ENCODE data around the gene IP6K1.

The IP6K1 gene

DNA sequence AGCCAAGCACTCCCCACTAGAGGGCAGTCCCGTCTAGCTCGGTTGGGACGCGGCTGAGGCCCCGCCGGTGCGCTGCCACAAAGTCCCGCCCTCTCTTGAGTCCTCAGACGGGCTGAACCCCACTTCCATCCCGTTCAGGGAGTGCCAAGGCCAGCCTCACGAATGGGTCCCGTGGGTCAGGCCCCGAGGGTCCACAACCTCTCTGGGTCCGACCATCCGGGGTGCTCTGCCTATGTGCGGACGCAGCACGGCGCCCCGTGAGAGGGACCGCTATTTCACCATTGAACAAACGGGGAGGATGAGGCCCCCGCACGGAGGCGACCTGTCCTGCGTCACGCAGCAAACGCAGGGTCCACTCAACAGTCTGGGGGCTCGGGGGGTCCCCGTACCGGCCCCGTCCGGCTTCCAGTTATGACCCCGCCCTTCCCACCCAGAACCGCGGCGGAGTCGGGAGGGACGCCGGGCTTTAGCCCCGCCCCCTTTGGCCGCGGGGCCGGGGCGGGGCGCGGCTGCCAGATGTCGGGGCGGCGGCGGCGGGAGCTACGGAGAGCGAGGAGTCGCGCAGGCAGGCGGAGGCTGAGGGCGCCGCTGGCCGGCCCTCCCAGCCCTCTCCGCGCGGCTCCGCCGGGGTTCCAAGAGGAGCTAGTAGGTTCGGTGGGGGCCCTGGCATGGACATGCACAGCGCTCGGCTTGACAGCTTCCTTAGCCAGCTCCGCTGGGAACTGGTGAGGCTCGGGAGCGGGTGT lies 16.6 kb upstream of the IP6K1 start, which contains the start of gene INKA1 (continued):
- TF ChIP-seq, protein P1, sequence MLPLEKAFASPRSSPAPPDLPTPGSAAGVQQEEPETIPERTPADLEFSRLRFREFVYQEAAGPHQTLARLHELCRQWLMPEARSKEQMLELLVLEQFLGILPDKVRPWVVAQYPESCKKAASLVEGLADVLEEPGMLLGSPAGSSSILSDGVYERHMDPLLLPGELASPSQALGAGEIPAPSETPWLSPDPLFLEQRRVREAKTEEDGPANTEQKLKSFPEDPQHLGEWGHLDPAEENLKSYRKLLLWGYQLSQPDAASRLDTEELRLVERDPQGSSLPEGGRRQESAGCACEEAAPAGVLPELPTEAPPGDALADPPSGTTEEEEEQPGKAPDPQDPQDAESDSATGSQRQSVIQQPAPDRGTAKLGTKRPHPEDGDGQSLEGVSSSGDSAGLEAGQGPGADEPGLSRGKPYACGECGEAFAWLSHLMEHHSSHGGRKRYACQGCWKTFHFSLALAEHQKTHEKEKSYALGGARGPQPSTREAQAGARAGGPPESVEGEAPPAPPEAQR (tag by site-specific recombination; IDR thresholded peaks at IDR 0.05), result no peak
- no peak for TF ChIP-seq ZNF624 (tag by site-specific recombination; IDR thresholded peaks at IDR 0.05)
- peak; percentile 76; the same call in 1 of the 2 replicates for TF ChIP-seq ZEB2 (tag by site-specific recombination; IDR thresholded peaks at IDR 0.05)
- 0 out of 2 replicates have a peak, but pooled peaks have one; percentile 19 for TF ChIP-seq ZXDB (tag by site-specific recombination; IDR thresholded peaks at IDR 0.05)
- TF ChIP-seq ZNF2 (tag by site-specific recombination; IDR thresholded peaks at IDR 0.05), result peak; percentile 92
- TF ChIP-seq, protein P2, sequence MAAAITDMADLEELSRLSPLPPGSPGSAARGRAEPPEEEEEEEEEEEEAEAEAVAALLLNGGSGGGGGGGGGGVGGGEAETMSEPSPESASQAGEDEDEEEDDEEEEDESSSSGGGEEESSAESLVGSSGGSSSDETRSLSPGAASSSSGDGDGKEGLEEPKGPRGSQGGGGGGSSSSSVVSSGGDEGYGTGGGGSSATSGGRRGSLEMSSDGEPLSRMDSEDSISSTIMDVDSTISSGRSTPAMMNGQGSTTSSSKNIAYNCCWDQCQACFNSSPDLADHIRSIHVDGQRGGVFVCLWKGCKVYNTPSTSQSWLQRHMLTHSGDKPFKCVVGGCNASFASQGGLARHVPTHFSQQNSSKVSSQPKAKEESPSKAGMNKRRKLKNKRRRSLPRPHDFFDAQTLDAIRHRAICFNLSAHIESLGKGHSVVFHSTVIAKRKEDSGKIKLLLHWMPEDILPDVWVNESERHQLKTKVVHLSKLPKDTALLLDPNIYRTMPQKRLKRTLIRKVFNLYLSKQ (tag by site-specific recombination; IDR thresholded peaks at IDR 0.05; ENCODE audit: borderline replicate concordance), result no peak
- no peak for TF ChIP-seq ZNF830 (tag by site-specific recombination; IDR thresholded peaks at IDR 0.05; ENCODE audit: low read depth)
- no peak for TF ChIP-seq ZNF239 (tag by site-specific recombination; IDR thresholded peaks at IDR 0.05)
- peak; percentile 57; the same call in 1 of the 2 replicates for TF ChIP-seq ZBTB17 (tag by site-specific recombination; IDR thresholded peaks at IDR 0.05)
- no peak for TF ChIP-seq ZNF747 (tag by site-specific recombination; IDR thresholded peaks at IDR 0.05)
- TF ChIP-seq ZNF174 (tag by site-specific recombination; IDR thresholded peaks at IDR 0.05), result no peak
- TF ChIP-seq ZNF175 (tag by site-specific recombination; IDR thresholded peaks at IDR 0.05), result no peak
- TF ChIP-seq ZNF311 (tag by site-specific recombination; IDR thresholded peaks at IDR 0.05; ENCODE audit: borderline replicate concordance), result no peak
- TF ChIP-seq ZNF521 (tag by site-specific recombination; IDR thresholded peaks at IDR 0.05), result no peak
- TF ChIP-seq, protein P3, sequence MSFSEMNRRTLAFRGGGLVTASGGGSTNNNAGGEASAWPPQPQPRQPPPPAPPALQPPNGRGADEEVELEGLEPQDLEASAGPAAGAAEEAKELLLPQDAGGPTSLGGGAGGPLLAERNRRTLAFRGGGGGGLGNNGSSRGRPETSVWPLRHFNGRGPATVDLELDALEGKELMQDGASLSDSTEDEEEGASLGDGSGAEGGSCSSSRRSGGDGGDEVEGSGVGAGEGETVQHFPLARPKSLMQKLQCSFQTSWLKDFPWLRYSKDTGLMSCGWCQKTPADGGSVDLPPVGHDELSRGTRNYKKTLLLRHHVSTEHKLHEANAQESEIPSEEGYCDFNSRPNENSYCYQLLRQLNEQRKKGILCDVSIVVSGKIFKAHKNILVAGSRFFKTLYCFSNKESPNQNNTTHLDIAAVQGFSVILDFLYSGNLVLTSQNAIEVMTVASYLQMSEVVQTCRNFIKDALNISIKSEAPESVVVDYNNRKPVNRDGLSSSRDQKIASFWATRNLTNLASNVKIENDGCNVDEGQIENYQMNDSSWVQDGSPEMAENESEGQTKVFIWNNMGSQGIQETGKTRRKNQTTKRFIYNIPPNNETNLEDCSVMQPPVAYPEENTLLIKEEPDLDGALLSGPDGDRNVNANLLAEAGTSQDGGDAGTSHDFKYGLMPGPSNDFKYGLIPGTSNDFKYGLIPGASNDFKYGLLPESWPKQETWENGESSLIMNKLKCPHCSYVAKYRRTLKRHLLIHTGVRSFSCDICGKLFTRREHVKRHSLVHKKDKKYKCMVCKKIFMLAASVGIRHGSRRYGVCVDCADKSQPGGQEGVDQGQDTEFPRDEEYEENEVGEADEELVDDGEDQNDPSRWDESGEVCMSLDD (tag by site-specific recombination; IDR thresholded peaks at IDR 0.05), result peak; percentile 96
- TF ChIP-seq ZNF335 (tag by site-specific recombination; conservative IDR thresholded peaks at IDR 0.05), result peak; percentile 95
- TF ChIP-seq SP3 (tag by site-specific recombination; IDR thresholded peaks at IDR 0.05), result peak; percentile 61
- TF ChIP-seq, protein P4, sequence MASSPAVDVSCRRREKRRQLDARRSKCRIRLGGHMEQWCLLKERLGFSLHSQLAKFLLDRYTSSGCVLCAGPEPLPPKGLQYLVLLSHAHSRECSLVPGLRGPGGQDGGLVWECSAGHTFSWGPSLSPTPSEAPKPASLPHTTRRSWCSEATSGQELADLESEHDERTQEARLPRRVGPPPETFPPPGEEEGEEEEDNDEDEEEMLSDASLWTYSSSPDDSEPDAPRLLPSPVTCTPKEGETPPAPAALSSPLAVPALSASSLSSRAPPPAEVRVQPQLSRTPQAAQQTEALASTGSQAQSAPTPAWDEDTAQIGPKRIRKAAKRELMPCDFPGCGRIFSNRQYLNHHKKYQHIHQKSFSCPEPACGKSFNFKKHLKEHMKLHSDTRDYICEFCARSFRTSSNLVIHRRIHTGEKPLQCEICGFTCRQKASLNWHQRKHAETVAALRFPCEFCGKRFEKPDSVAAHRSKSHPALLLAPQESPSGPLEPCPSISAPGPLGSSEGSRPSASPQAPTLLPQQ (tag by site-specific recombination; IDR thresholded peaks at IDR 0.05), result peak; percentile 40; the same call in 1 of the 2 replicates
- peak; percentile 47; the same call in 1 of the 2 replicates for TF ChIP-seq ZBTB7A (tag by site-specific recombination; IDR thresholded peaks at IDR 0.05; ENCODE audit: low read depth)
- TF ChIP-seq ZNF501 (tag by site-specific recombination; IDR thresholded peaks at IDR 0.05), result peak; percentile 68; the same call in 1 of the 2 replicates
- TF ChIP-seq ZNF660 (tag by site-specific recombination; IDR thresholded peaks at IDR 0.05), result no peak
- TF ChIP-seq, protein P5, sequence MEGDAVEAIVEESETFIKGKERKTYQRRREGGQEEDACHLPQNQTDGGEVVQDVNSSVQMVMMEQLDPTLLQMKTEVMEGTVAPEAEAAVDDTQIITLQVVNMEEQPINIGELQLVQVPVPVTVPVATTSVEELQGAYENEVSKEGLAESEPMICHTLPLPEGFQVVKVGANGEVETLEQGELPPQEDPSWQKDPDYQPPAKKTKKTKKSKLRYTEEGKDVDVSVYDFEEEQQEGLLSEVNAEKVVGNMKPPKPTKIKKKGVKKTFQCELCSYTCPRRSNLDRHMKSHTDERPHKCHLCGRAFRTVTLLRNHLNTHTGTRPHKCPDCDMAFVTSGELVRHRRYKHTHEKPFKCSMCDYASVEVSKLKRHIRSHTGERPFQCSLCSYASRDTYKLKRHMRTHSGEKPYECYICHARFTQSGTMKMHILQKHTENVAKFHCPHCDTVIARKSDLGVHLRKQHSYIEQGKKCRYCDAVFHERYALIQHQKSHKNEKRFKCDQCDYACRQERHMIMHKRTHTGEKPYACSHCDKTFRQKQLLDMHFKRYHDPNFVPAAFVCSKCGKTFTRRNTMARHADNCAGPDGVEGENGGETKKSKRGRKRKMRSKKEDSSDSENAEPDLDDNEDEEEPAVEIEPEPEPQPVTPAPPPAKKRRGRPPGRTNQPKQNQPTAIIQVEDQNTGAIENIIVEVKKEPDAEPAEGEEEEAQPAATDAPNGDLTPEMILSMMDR (tag by site-specific recombination; IDR thresholded peaks at IDR 0.05), result peak; percentile 93
- no peak for TF ChIP-seq ZNF670 (tag by site-specific recombination; IDR thresholded peaks at IDR 0.05; ENCODE audit: low read depth)
- 0 out of 2 replicates have a peak, but pooled peaks have one; percentile 28 for TF ChIP-seq ZSCAN30 (tag by site-specific recombination; IDR thresholded peaks at IDR 0.05)
- TF ChIP-seq ZNF214 (tag by site-specific recombination; IDR thresholded peaks at IDR 0.05; ENCODE audit: borderline replicate concordance), result no peak
- no peak for TF ChIP-seq ZNF146 (tag by site-specific recombination; IDR thresholded peaks at IDR 0.05)
- peak; percentile 31; the same call in 1 of the 2 replicates for TF ChIP-seq GLIS2 (tag by site-specific recombination; IDR thresholded peaks at IDR 0.05)
- 0 out of 2 replicates have a peak, but pooled peaks have one; percentile 40 for TF ChIP-seq ZNF629 (tag by site-specific recombination; IDR thresholded peaks at IDR 0.05)
- TF ChIP-seq ZNF16 (tag by site-specific recombination; IDR thresholded peaks at IDR 0.05; ENCODE audit: low read depth), result no peak
